Erythroblast (primary cell): ENCODE data around the gene SMARCB1.

Experiments
- DNase-seq, 2 experiments: peaks; one replicate each; lab custom pipeline; 2025; lab: John Stamatoyannopoulos, UW
- GATA1 ChIP-seq: IDR thresholded peaks from 2 replicates; pipeline ENCODE4 v1.6.1; 2011; ENCODE audit warnings: low read depth, mild to moderate bottlenecking, control low read depth, low read length, moderate library complexity
- POLR2A ChIP-seq: IDR thresholded peaks from 2 replicates; pipeline ENCODE4 v1.6.1; 2011; ENCODE audit warnings: mild to moderate bottlenecking, low read length

The SMARCB1 gene

GRCh38 chr22:23831261-23831660 lies 44.5 kb downstream of the SMARCB1 start:
- no peak for DNase-seq
- TF ChIP-seq POLR2A (no peak), GATA1 (no peak)

- TF ChIP-seq POLR2A (no peak), GATA1 (no peak)
- no peak for DNase-seq
These were observed 45.0 kb downstream of the SMARCB1 start for GRCh38 chr22:23831781-23832180.

- DNase-seq = no peak
- TF ChIP-seq POLR2A (no peak), GATA1 (no peak)
These were observed 45.7 kb downstream of the SMARCB1 start for GRCh38 chr22:23832226-23833016.

- no peak for DNase-seq
- TF ChIP-seq POLR2A = no peak
- no peak for TF ChIP-seq GATA1
These were observed 46.4 kb downstream of the SMARCB1 start for GRCh38 chr22:23833017-23833751.

- no peak for DNase-seq
These were observed 47.1 kb downstream of the SMARCB1 start for GRCh38 chr22:23833911-23834317.

GRCh38 chr22:23834406-23834792 lies 47.6 kb downstream of the SMARCB1 start:
- TF ChIP-seq GATA1 (no peak), POLR2A (no peak)

More at GRCh38 chr22:23833911-23834317, 47.1 kb downstream of the SMARCB1 start:
- no peak for TF ChIP-seq GATA1
- no peak for TF ChIP-seq POLR2A

GRCh38 chr22:23834793-23835483 lies 48.2 kb downstream of the SMARCB1 start:
- TF ChIP-seq GATA1 = no peak
- no peak for TF ChIP-seq POLR2A
- DNase-seq = no peak

More at GRCh38 chr22:23834406-23834792, 47.6 kb downstream of the SMARCB1 start:
- no peak for DNase-seq

- no peak for TF ChIP-seq POLR2A
- TF ChIP-seq GATA1 = no peak
- DNase-seq = no peak
These were observed 48.8 kb downstream of the SMARCB1 start for GRCh38 chr22:23835484-23836144.

- no peak for DNase-seq
- TF ChIP-seq POLR2A = no peak
- no peak for TF ChIP-seq GATA1
These were observed 49.5 kb downstream of the SMARCB1 start for GRCh38 chr22:23836281-23836680.

- no peak for TF ChIP-seq GATA1
- TF ChIP-seq POLR2A = no peak
- no peak for DNase-seq
These were observed 50.1 kb downstream of the SMARCB1 start for GRCh38 chr22:23836692-23837495.

GRCh38 chr22:23837496-23837859 lies 50.7 kb downstream of the SMARCB1 start:
- TF ChIP-seq POLR2A (no peak), GATA1 (no peak)
- no peak for DNase-seq

- DNase-seq = peak in 1 of 2 experiments; percentile 41
- TF ChIP-seq GATA1 = no peak
- no peak for TF ChIP-seq POLR2A
These were observed 51.3 kb downstream of the SMARCB1 start for GRCh38 chr22:23837911-23838680.
